Prostate gland (tissue), 2 donors: ENCODE results near the gene TBC1D22A. TPM values are rescaled to one million over a fixed set of nuclear protein-coding genes. Genes with fewer than 3 reads are reported as not detected.

ENCODE experiments used
- DNase-seq: peaks from one replicate; pipeline ENCODE4 v3.0.0-alpha.2; 2019; ENCODE audit warnings: low spot score
- H3K27ac ChIP-seq, 2 donors: fragments of 200-600 bp; sonication (generic); 2 replicates each; pipeline ENCODE4 v1.5.1; 2017 to 2019
- H3K27me3 ChIP-seq: fragments of 200-600 bp; sonication (generic); replicated peaks from 2 replicates; pipeline ENCODE4 v1.5.1; 2019; ENCODE audit not compliant: insufficient read depth
- H3K36me3 ChIP-seq, 2 donors: fragments of 200-600 bp; sonication (generic); 1 replicate in 1 of 2; 2 replicates in 1 of 2; pipeline versions ENCODE4 v1.5.1 to v1.8.1; 2017 to 2019
- H3K4me1 ChIP-seq: fragments of 200-600 bp; sonication (generic); replicated peaks from 2 replicates; pipeline ENCODE4 v1.5.1; 2019
- H3K4me3 ChIP-seq, 2 donors: fragments of 200-600 bp; sonication (generic); 2 replicates each; pipeline ENCODE4 v1.5.1; 2017 to 2019
- H3K9me3 ChIP-seq: fragments of 200-600 bp; sonication (generic); 2 replicates; pipeline ENCODE4 v1.5.1; 2017
- CTCF ChIP-seq, 4 experiments: fragments of 200-600 bp in 2 of 4; fragments of 450-650 bp in 2 of 4; sonication (generic) in 2 of 4; IDR thresholded peaks; 1 replicate in 3 of 4; 2 replicates in 1 of 4; pipeline ENCODE4 v1.5.1; 2016 to 2019; ENCODE audit warnings: antibody characterized with exemption in 4 of 4, mild to moderate bottlenecking in 2 of 4, moderate library complexity in 2 of 4
- POLR2A ChIP-seq: fragments of 450-650 bp; IDR thresholded peaks from one replicate; pipeline ENCODE4 v1.6.1; 2016; ENCODE audit warnings: antibody characterized with exemption, mild to moderate bottlenecking
- POLR2AphosphoS5 ChIP-seq: sonication (generic); formaldehyde crosslinking; IDR thresholded peaks from one replicate; pipeline ENCODE4 v1.6.1; 2017; ENCODE audit warnings: antibody characterized with exemption
- WGBS: methylation state at CpG from one replicate; pipeline ENCODE4 v1.1.5; 2018; 5-methylcytosine and 5-hydroxymethylcytosine counted together
- intact Hi-C: fragments of 100-400 bp; cut with DNase I; formaldehyde crosslinking; loops from one replicate; pipeline ENCODE4 v1.14.2; 2022
- total RNA-seq, 2 donors: library from RNA; depleted of rRNA; stranded (reverse); fragments of >200 nt; gene quantifications; one replicate each; pipeline ENCODE4 v1.1.0, GENCODE V29; 2016

The TBC1D22A gene
- total RNA-seq, 2 donors from 2014 or later = 16.0 to 30.7 TPM

GRCh38 chr22:47205081-47205491 is 442.6 kb downstream of the TBC1D22A start:
- DNase-seq = no peak
- Histone ChIP-seq H3K27me3 (no peaks in the 10 kb centered on the region), H3K27ac (no peak overlapping the region), H3K4me3 (no peak overlapping the region), H3K4me1 (no peaks in the 10 kb centered on the region), H3K36me3 (no peaks in the 10 kb centered on the region), H3K9me3 (no peaks in the 10 kb centered on the region)
- no peak for TF ChIP-seq POLR2A
- TF ChIP-seq CTCF (IDR thresholded peaks at IDR 0.05) = no peak
- TF ChIP-seq POLR2AphosphoS5 = no peak
- 90% methylated on average over 13 of the region's 13 CpGs for WGBS
- intact Hi-C loops = no loop called here

- 93% methylated on average over 10 of the region's 10 CpGs for WGBS
- no peak for DNase-seq
- H3K4me1 ChIP-seq = no peaks in the 10 kb centered on the region
Measured at GRCh38 chr22:47205554-47205953, 443.1 kb downstream of the TBC1D22A start.

GRCh38 chr22:47206164-47206563 is 443.7 kb downstream of the TBC1D22A start:
- Histone ChIP-seq H3K27me3 (no peaks in the 10 kb centered on the region), H3K36me3 (no peaks in the 10 kb centered on the region), H3K4me1 (no peaks in the 10 kb centered on the region), H3K4me3 (no peak overlapping the region), H3K27ac (no peak overlapping the region), H3K9me3 (no peaks in the 10 kb centered on the region)
- WGBS = 98% methylated on average over 3 of the region's 3 CpGs
- intact Hi-C loops = no loop called here
- TF ChIP-seq CTCF (IDR thresholded peaks at IDR 0.05) (no peak), POLR2A (no peak), POLR2AphosphoS5 (no peak)
- no peak for DNase-seq

More at GRCh38 chr22:47205554-47205953, 443.1 kb downstream of the TBC1D22A start:
- intact Hi-C loops = no loop called here
- H3K27ac ChIP-seq = no peak overlapping the region
- no peaks in the 10 kb centered on the region for H3K36me3 ChIP-seq
- no peaks in the 10 kb centered on the region for H3K9me3 ChIP-seq
- H3K27me3 ChIP-seq = no peaks in the 10 kb centered on the region
- no peak overlapping the region for H3K4me3 ChIP-seq
- TF ChIP-seq POLR2A = no peak
- no peak for TF ChIP-seq POLR2AphosphoS5
- no peak for TF ChIP-seq CTCF (IDR thresholded peaks at IDR 0.05)

- Histone ChIP-seq H3K27ac (no peak overlapping the region), H3K4me3 (no peak overlapping the region), H3K27me3 (no peaks in the 10 kb centered on the region), H3K36me3 (no peaks in the 10 kb centered on the region), H3K9me3 (no peaks in the 10 kb centered on the region), H3K4me1 (no peaks in the 10 kb centered on the region)
- DNase-seq = no peak
- WGBS = 91% methylated on average over 9 of the region's 9 CpGs
- TF ChIP-seq POLR2AphosphoS5 (no peak), CTCF (IDR thresholded peaks at IDR 0.05) (no peak), POLR2A (no peak)
- intact Hi-C loops = no loop called here
Measured at GRCh38 chr22:47206666-47207218, 444.3 kb downstream of the TBC1D22A start.

- 94% methylated on average over 6 of the region's 6 CpGs for WGBS
- Histone ChIP-seq H3K27me3 (no peaks in the 10 kb centered on the region), H3K9me3 (no peaks in the 10 kb centered on the region), H3K4me3 (no peak overlapping the region), H3K27ac (no peak overlapping the region), H3K4me1 (no peaks in the 10 kb centered on the region), H3K36me3 (no peaks in the 10 kb centered on the region)
- no peak for DNase-seq
- intact Hi-C loops = no loop called here
- TF ChIP-seq POLR2A (no peak), POLR2AphosphoS5 (no peak), CTCF (IDR thresholded peaks at IDR 0.05) (no peak)
Measured at GRCh38 chr22:47207387-47207786, 444.9 kb downstream of the TBC1D22A start.
